ENCODE measurements around the gene NRCAM. TPM values are rescaled to one million over a fixed set of nuclear protein-coding genes. Genes with fewer than 3 reads are reported as not detected.

Gene NRCAM
- polyA plus RNA-seq, 1 donor (not counting 4 experiments of a cell fraction or from before 2014, with no cell fraction given): 4.0 TPM

- no peak for FAIRE-seq
- Histone ChIP-seq H4K20me1 (ENCODE audit: control insufficient read depth, extremely low read depth, insufficient read depth, low read length) (no peaks in the 10 kb centered on the region), H3K4me3 (ENCODE audit: control insufficient read depth in 2 of 3, extremely low read depth in 1 of 3, insufficient read depth in 2 of 3, low read depth in 1 of 3, low read length in 3 of 3) (no peak overlapping the region), H3K4me2 (ENCODE audit: control insufficient read depth, extremely low read depth, insufficient read depth, low read depth, low read length) (no peak overlapping the region), H3K9me1 (ENCODE audit: control insufficient read depth, extremely low read depth, insufficient read depth, low read length) (no peaks in the 10 kb centered on the region), H2AFZ (ENCODE audit: control insufficient read depth, low read length) (no peak overlapping the region), H3K9me3 (ENCODE audit: control insufficient read depth, low read depth, low read length) (no peaks in the 10 kb centered on the region), H3K36me3 (ENCODE audit: control insufficient read depth in 2 of 2, extremely low read depth in 1 of 2, insufficient read depth in 2 of 2, low read length in 2 of 2) (no peaks in the 10 kb centered on the region), H3K27ac (ENCODE audit: control insufficient read depth, insufficient read depth, low read length) (no peak overlapping the region), H3K27me3 (ENCODE audit: control insufficient read depth, extremely low read depth, insufficient read depth, low read length) (no peaks in the 10 kb centered on the region), H3K9ac (ENCODE audit: control insufficient read depth, extremely low read depth, insufficient read depth, low read length) (no peak overlapping the region), H3K4me1 (ENCODE audit: control insufficient read depth, extremely low read depth, insufficient read depth, low read length) (peaks cover 20% of the 10 kb centered on the region), H3K79me2 (ENCODE audit: control insufficient read depth, insufficient read depth, low read length) (no peaks in the 10 kb centered on the region)
- dilution Hi-C loops (cut with MboI; ENCODE audit: extremely low pct_ligation_motif_present, low sequenced_read_pairs): no loop called here
- no peak for DNase-seq (ENCODE audit: low read depth, low spot score)
- TF ChIP-seq CTCF (optimal IDR thresholded peaks at IDR 0.05 in 1 of 3, IDR thresholded peaks at IDR 0.05 in 1 of 3, conservative IDR thresholded peaks at IDR 0.05 in 1 of 3; ENCODE audit: extremely low read depth in 1 of 3, insufficient read depth in 2 of 3, low read length in 3 of 3) (no peak), EZH2 (IDR thresholded peaks at IDR 0.05; ENCODE audit: low read length) (no peak)
Measured at GRCh38 chr7:108283252-108283651, 173.0 kb downstream of the NRCAM start.

GRCh38 chr7:108282427-108282996 is 173.7 kb downstream of the NRCAM start:
- H3K4me2 ChIP-seq (ENCODE audit: control insufficient read depth, extremely low read depth, insufficient read depth, low read depth, low read length): no peak overlapping the region
- H3K9me3 ChIP-seq (ENCODE audit: control insufficient read depth, low read depth, low read length): no peaks in the 10 kb centered on the region
- no peaks in the 10 kb centered on the region for H3K79me2 ChIP-seq (ENCODE audit: control insufficient read depth, insufficient read depth, low read length)
- no peaks in the 10 kb centered on the region for H3K27me3 ChIP-seq (ENCODE audit: control insufficient read depth, extremely low read depth, insufficient read depth, low read length)
- H3K9ac ChIP-seq (ENCODE audit: control insufficient read depth, extremely low read depth, insufficient read depth, low read length): no peak overlapping the region
- dilution Hi-C loops (cut with MboI; ENCODE audit: extremely low pct_ligation_motif_present, low sequenced_read_pairs): no loop called here
- H2AFZ ChIP-seq (ENCODE audit: control insufficient read depth, low read length): no peak overlapping the region
- H3K27ac ChIP-seq (ENCODE audit: control insufficient read depth, insufficient read depth, low read length): no peak overlapping the region
- no peak for FAIRE-seq
- no peak for DNase-seq (ENCODE audit: low read depth, low spot score)
- no peaks in the 10 kb centered on the region for H3K9me1 ChIP-seq (ENCODE audit: control insufficient read depth, extremely low read depth, insufficient read depth, low read length)
- peaks cover 20% of the 10 kb centered on the region for H3K4me1 ChIP-seq (ENCODE audit: control insufficient read depth, extremely low read depth, insufficient read depth, low read length)
- no peaks in the 10 kb centered on the region for H3K36me3 ChIP-seq (ENCODE audit: control insufficient read depth in 2 of 2, extremely low read depth in 1 of 2, insufficient read depth in 2 of 2, low read length in 2 of 2)
- no peaks in the 10 kb centered on the region for H4K20me1 ChIP-seq (ENCODE audit: control insufficient read depth, extremely low read depth, insufficient read depth, low read length)
- TF ChIP-seq CTCF (optimal IDR thresholded peaks at IDR 0.05 in 1 of 3, IDR thresholded peaks at IDR 0.05 in 1 of 3, conservative IDR thresholded peaks at IDR 0.05 in 1 of 3; ENCODE audit: extremely low read depth in 1 of 3, insufficient read depth in 2 of 3, low read length in 3 of 3): no peak
- no peak for TF ChIP-seq EZH2 (IDR thresholded peaks at IDR 0.05; ENCODE audit: low read length)
- no peak overlapping the region for H3K4me3 ChIP-seq (ENCODE audit: control insufficient read depth in 2 of 3, extremely low read depth in 1 of 3, insufficient read depth in 2 of 3, low read depth in 1 of 3, low read length in 3 of 3)

All from keratinocyte (primary cell).